Loucy (cell line): Measurements from ENCODE around the gene MAD1L1.

ENCODE experiments used
- H2AFZ ChIP-seq: fragments of 200-600 bp; sonication (generic); 2 replicates; pipeline ENCODE4 v1.6.0; 2016; ENCODE audit warnings: antibody characterized with exemption, mild to moderate bottlenecking, low read length, moderate library complexity
- H3F3A ChIP-seq: fragments of 200-600 bp; 2 replicates; pipeline ENCODE4 v1.6.0; 2016; ENCODE audit warnings: antibody characterized with exemption, low read depth, mild to moderate bottlenecking
- H3K27me3 ChIP-seq: fragments of 200-600 bp; sonication (generic); 2 replicates; pipeline ENCODE4 v1.6.1; 2014; ENCODE audit warnings: low read length, mild to moderate bottlenecking; ENCODE audit not compliant: insufficient read depth, poor library complexity, severe bottlenecking
- H3K36me3 ChIP-seq: fragments of 200-600 bp; sonication (generic); 2 replicates; pipeline ENCODE4 v1.6.1; 2016; ENCODE audit warnings: low read length; ENCODE audit not compliant: insufficient read depth
- H3K4me1 ChIP-seq: fragments of 200-600 bp; sonication (generic); 2 replicates; pipeline ENCODE4 v1.5.1; 2014; ENCODE audit warnings: low read length, mild to moderate bottlenecking; ENCODE audit not compliant: insufficient read depth, poor library complexity, severe bottlenecking
- H3K4me2 ChIP-seq: fragments of 200-600 bp; sonication (generic); 2 replicates; pipeline ENCODE4 v1.6.0; 2014; ENCODE audit warnings: antibody characterized with exemption, low read length, low read depth, mild to moderate bottlenecking; ENCODE audit not compliant: poor library complexity, severe bottlenecking
- H3K4me3 ChIP-seq: fragments of 200-600 bp; sonication (generic); 2 replicates; pipeline ENCODE4 v1.5.1; 2014; ENCODE audit warnings: low read length, mild to moderate bottlenecking, mixed read lengths; ENCODE audit not compliant: poor library complexity, severe bottlenecking
- H3K79me2 ChIP-seq: fragments of 200-600 bp; sonication (generic); 2 replicates; pipeline ENCODE4 v1.6.1; 2014; ENCODE audit warnings: low read length; ENCODE audit not compliant: insufficient read depth
- H3K9ac ChIP-seq: fragments of 200-600 bp; sonication (generic); 2 replicates; pipeline ENCODE4 v1.6.0; 2014; ENCODE audit warnings: mild to moderate bottlenecking, low read depth, low read length, moderate library complexity; ENCODE audit not compliant: poor library complexity, severe bottlenecking
- H3K9me2 ChIP-seq: fragments of 200-600 bp; sonication (generic); replicated peaks from 2 replicates; pipeline ENCODE4 v1.6.1; 2016; ENCODE audit warnings: low read depth, low read length, mixed read lengths
- H3K9me3 ChIP-seq: fragments of 200-600 bp; sonication (generic); 2 replicates; pipeline ENCODE4 v1.6.1; 2014; ENCODE audit warnings: mild to moderate bottlenecking, antibody characterized with exemption, low read length, low read depth; ENCODE audit not compliant: insufficient read depth
- H4K20me1 ChIP-seq: fragments of 200-600 bp; sonication (generic); 2 replicates; pipeline ENCODE4 v1.6.0; 2014; ENCODE audit warnings: antibody characterized with exemption, low read length, mild to moderate bottlenecking; ENCODE audit not compliant: insufficient read depth, poor library complexity, severe bottlenecking
- EZH2phosphoT487 ChIP-seq: fragments of 200-600 bp; IDR thresholded peaks from 2 replicates; pipeline ENCODE4 v1.6.1; 2018; ENCODE audit warnings: antibody characterized with exemption, mild to moderate bottlenecking, moderate library complexity, borderline replicate concordance
- TF ChIP-seq, protein P1 (sequence below): fragments of 200-600 bp; sonication (generic); conservative IDR thresholded peaks from 2 replicates; pipeline ENCODE4 v1.5.1; 2014; ENCODE audit warnings: mild to moderate bottlenecking, antibody characterized with exemption, low read length

MAD1L1 gene

GRCh38 chr7:1944619-1945210 lies 288.0 kb downstream of the MAD1L1 start:
- peaks cover 44% of the 10 kb centered on the region for H3K4me1 ChIP-seq
- H3K27me3 ChIP-seq: no peaks in the 10 kb centered on the region
- H4K20me1 ChIP-seq: no peaks in the 10 kb centered on the region
- H3K9me3 ChIP-seq: no peaks in the 10 kb centered on the region
- peaks cover 20% of the 10 kb centered on the region for H3K79me2 ChIP-seq
- no peak overlapping the region for H2AFZ ChIP-seq
- H3K36me3 ChIP-seq: peaks cover under 1% of the 10 kb centered on the region; the same call in 1 of the 2 replicates
- H3K9me2 ChIP-seq: no peaks in the 10 kb centered on the region
- H3F3A ChIP-seq: peaks cover 4% of the 10 kb centered on the region; the same call in 1 of the 2 replicates
- H3K4me3 ChIP-seq: no peak overlapping the region
- no peak overlapping the region for H3K4me2 ChIP-seq
- no peak overlapping the region for H3K9ac ChIP-seq
- TF ChIP-seq, protein P1, sequence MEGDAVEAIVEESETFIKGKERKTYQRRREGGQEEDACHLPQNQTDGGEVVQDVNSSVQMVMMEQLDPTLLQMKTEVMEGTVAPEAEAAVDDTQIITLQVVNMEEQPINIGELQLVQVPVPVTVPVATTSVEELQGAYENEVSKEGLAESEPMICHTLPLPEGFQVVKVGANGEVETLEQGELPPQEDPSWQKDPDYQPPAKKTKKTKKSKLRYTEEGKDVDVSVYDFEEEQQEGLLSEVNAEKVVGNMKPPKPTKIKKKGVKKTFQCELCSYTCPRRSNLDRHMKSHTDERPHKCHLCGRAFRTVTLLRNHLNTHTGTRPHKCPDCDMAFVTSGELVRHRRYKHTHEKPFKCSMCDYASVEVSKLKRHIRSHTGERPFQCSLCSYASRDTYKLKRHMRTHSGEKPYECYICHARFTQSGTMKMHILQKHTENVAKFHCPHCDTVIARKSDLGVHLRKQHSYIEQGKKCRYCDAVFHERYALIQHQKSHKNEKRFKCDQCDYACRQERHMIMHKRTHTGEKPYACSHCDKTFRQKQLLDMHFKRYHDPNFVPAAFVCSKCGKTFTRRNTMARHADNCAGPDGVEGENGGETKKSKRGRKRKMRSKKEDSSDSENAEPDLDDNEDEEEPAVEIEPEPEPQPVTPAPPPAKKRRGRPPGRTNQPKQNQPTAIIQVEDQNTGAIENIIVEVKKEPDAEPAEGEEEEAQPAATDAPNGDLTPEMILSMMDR: no peak
- no peak for TF ChIP-seq EZH2phosphoT487

DNA sequence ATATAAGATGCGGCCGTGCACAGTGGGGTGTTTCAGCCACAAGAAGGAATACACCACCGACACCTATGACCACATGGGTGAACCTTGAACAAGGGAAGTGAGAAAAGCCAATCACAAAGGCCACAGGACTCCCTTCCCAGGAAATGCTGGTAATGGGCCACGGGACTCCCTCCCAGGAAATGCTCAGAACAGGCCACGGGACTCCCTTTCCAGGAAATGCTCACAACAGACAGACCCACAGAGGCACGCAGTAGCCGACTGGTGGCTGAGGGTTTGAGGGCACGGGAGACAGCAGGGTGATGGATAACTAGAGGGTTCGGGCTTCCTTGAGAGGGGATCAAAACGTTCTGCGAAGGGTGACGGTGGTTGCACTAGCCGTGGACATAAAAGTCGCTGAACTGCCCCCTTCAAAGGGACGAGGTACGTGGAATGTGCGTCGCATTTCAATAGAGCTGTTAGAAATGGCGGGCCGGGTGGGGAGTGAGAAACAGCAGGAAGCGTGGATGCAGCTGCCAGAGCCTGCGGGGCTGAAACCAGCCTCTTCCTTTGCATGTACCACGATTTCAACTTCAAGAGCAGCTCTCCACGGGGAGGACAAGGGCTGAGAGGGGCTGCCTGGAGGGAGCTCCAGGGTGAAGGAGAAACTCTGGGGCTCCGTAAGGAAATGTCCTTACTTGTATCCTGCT lies 288.7 kb downstream of the MAD1L1 start:
- peaks cover 50% of the 10 kb centered on the region for H3K4me1 ChIP-seq
- H3K9ac ChIP-seq: no peak overlapping the region
- H3K4me2 ChIP-seq: no peak overlapping the region
- H3K4me3 ChIP-seq: no peak overlapping the region
- H3K79me2 ChIP-seq: peaks cover 26% of the 10 kb centered on the region
- no peaks in the 10 kb centered on the region for H3K36me3 ChIP-seq
- H4K20me1 ChIP-seq: no peaks in the 10 kb centered on the region
- TF ChIP-seq EZH2phosphoT487: no peak
- TF ChIP-seq, protein P1: no peak
- H2AFZ ChIP-seq: no peak overlapping the region
- H3K9me3 ChIP-seq: no peaks in the 10 kb centered on the region
- no peaks in the 10 kb centered on the region for H3K27me3 ChIP-seq
- H3K9me2 ChIP-seq: no peaks in the 10 kb centered on the region
- peaks cover 4% of the 10 kb centered on the region; the same call in 1 of the 2 replicates for H3F3A ChIP-seq

GRCh38 chr7:1943326-1943725 lies 289.4 kb downstream of the MAD1L1 start:
- TF ChIP-seq EZH2phosphoT487: no peak
- TF ChIP-seq, protein P1: no peak
- Histone ChIP-seq H3K27me3 (no peaks in the 10 kb centered on the region), H3K4me1 (peaks cover 58% of the 10 kb centered on the region), H4K20me1 (no peaks in the 10 kb centered on the region), H3K36me3 (no peaks in the 10 kb centered on the region), H3F3A (peaks cover 4% of the 10 kb centered on the region; the same call in 1 of the 2 replicates), H2AFZ (no peak overlapping the region), H3K9me3 (no peaks in the 10 kb centered on the region), H3K4me2 (no peak overlapping the region), H3K79me2 (peaks cover 33% of the 10 kb centered on the region), H3K9me2 (no peaks in the 10 kb centered on the region), H3K4me3 (no peak overlapping the region), H3K9ac (no peak overlapping the region)
